HG03378 (cell line): ENCODE measurements around the gene MLC1.
"Not testable (repeated sequence)": the region's sequence is repeated elsewhere in the genome, so short reads cannot be mapped to it uniquely, and the experiment has no call there.

Experiments
- ATAC-seq: cut with Tn5 transposase; IDR thresholded peaks from one replicate; pipeline ENCODE4 v1.9.1; 2021; ENCODE audit warnings: mild to moderate bottlenecking, moderate library complexity; ENCODE audit not compliant: unreplicated experiment

Gene MLC1

DNA sequence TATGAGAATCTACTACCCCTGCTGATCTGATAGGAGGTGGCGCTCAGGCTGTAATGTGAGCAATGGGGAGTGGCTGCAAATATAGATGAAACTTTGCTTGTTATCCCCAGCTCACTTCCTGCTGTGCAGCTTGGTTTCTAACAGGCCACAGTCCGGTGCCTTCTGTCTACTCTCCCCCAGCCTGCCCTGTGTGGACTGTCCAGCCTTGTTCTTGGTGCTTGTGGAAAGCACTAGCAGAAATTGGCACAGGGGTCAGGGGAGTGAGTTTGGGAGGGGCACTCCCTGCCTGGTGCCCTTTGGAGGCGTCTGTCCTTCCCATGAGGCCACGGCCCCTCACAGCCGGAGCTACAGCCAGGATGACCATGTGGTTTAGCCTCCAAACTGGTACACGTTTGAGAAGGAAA lies 18.9 kb upstream of the MLC1 start:
- ATAC-seq, result no peak

GRCh38 chr22:50102946-50103345 lies 17.7 kb upstream of the MLC1 start:
- no peak for ATAC-seq

DNA sequence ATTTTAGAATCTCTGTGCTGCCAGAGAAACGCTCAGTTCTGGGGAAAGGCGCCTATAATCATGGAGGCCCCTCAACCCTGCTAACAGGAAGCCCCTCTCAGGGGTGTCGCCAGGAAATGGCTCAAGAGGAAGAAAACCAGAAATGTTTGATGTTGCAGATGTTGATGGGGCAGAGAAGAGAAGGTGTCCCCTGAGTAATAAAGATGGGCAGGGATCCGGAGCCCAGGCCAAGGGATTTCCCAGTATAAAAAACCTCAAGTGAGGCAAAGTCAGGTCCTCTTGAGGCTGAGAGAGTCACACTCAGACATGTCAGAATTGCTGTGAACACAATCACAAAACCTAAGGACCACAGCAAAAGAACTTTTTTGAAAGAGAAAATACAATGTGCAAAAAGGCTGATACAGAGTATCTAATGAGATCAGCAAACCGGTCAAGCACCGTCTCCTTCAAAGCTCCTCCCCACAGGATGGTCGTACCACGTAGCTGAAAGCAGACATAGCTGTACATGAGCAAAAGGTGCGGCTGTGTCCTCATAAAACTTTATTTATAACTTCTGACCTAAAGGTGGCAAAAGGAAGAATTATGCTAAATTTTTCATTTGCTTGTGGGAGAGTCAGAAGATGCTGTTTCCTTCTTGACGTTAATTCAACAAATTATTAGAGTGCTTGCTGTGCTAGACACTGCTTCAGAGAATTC lies 16.8 kb upstream of the MLC1 start:
- ATAC-seq, result no peak

DNA sequence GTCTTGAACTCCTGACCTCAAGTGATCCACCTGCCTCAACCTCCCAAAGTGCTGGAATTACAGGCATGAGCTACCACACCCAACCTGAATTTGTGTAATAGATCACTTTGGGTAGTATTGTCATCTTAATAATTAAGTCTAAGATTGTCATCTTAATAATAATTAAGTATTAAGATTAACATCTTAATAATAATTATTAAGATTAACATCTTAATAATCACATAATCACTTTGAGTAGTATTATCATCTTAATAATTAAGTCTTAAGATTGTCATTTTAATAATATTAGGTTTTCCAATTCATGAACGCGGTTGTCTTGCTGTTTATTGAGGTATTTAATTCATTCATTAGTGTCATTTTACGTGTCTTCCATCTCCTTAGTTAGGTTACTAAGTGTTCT lies 12.8 kb upstream of the MLC1 start:
- ATAC-seq, result no peak

DNA sequence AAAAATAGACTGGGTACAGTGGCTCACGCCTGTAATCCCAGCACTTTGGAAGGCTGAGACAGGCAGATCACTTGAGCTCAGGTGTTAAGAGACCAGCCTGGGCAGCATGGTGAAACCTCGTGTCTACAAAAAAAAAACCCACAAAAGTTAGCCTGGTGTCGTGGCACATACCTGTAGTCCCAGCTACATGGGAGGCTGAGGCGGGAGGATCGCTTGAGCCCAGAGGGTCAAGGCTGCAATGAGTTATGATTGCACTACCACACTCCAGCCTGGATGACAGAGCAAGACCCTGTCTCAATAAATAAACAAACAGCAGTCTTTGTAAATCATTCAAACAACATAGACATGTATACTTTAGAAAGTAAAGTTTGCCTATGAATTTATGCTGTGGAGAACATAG lies 7.1 kb upstream of the MLC1 start:
- no peak for ATAC-seq

- ATAC-seq, result no peak
Measured at GRCh38 chr22:50091092-50091768, 6.0 kb upstream of the MLC1 start.

DNA sequence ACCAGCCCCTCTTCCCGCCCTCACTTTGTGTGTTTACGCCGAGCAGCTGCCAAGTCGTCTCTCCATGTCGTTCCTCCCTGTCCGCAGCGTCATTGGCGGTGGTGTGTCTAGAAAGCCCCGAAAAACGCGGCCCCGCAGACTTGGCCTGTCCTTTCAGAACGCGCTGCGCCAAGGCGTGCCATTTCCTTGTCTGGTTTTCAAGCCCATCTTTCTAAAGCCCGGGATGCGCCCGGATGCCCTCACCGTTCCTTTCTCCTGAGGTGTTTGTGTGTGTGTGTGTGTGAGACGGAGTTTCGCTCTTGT lies 5.1 kb upstream of the MLC1 start:
- no peak for ATAC-seq

DNA sequence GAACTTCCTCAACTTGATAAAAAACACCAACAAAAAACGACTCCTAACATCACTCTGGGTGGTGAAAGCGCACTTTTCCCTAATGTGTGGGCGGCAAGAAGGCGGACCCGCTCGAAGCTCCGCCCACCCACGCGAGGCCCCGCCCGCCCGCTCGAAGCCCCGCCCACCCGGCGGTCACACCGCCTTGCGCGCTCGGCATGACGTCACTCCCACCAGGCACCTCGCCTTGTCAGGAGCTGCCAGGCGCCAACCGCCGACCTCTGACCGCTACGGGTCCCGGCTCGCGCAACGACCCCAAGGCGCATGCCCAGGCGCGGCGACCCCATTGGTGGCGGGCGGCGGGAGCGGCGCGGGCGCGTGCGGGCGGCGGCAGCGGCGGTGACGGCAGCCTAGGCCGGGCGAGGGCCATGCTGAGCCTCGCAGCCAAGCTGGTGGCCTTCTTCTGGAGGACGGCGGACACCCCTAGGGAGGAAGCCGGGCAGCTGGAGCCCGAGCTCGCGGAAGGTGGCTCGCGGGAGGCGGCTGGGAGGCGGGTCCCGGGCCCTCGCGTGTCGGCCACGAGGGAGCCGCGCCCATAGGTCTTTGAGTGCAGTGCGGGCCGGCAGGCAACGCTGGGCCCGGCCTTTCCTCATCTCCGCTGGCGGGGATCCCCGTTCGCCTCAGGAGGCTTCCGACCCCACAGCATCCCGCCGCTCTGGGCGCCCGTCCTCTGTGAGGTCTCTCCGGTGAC lies 4.6 kb upstream of the MLC1 start, which contains the start of gene MOV10L1:
MOV10L1 (plus strand) TSS at position 325 of the 730 bp plus-strand sequence; CDS start at position 408, 83 bp downstream.
- ATAC-seq, result no peak

DNA sequence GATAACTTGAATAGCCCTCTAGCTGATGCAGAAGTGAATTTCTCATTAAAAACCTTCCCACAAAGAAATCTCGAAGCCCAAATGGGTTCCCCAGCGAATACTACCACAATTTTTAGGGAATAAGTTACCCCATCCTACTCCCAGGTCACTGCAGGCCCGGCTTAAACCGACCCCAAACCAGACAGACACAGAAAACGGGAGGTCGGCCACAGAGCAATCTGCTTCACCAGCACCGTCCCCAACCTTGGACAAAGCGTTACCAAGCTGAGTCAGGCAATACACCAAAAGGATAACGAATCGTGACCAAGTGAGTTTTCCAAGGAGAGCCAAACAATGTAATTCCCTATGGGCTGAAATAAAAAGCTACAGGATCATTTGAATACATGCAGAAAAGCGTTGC lies 4.0 kb upstream of the MLC1 start:
- ATAC-seq, result no peak

- no peak for ATAC-seq
Measured at GRCh38 chr22:50088096-50088495, 2.9 kb upstream of the MLC1 start.

GRCh38 chr22:50087646-50088045 lies 2.4 kb upstream of the MLC1 start:
- ATAC-seq, result no peak

GRCh38 chr22:50086975-50087374 lies 1.7 kb upstream of the MLC1 start:
- not testable (repeated sequence) for ATAC-seq

- ATAC-seq, result no peak
Measured at GRCh38 chr22:50086526-50086925, 1.3 kb upstream of the MLC1 start.

DNA sequence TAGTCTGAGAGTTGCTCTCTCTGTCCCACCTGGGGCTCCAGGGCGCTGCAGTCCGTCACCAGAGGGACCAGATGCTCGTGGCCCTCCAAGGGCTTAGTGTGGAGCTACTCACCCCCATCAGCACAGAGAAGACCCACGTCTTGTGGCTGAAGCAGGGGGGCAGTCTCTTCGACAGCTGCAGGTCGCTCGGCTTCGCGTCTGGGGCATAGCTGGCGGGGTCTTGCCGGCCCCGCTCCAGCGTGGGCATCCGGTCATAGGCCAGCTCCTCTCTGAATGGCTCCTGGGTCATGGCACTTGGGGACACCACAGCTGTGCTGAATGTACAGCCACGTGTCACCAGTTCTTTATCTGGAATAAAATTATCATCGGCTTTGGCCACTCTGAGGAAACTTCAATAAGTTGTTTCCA lies 608 bp downstream of the MLC1 start:
- no peak for ATAC-seq

DNA sequence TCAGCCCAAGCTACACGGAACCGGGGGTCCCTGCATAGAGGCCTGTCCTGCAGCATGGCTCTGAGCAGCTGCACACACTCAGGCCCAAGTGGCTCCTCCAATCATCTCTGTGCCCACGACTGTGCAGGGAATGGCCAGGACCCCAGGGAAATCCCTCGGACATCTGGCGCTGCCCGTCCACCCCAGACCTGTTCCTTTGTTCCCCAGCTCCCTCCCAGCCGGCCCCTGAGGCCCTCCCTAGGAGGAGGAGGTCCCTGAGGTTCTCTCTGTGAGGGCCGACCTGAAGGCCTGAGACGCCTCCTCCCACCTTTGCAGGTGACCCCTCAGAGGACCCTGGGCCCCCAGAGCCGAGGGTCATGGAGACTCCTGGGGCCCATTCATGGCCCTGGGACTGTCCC lies 1.1 kb downstream of the MLC1 start:
- ATAC-seq, result no peak

- no peak for ATAC-seq
Measured at GRCh38 chr22:50083462-50084079, 1.7 kb downstream of the MLC1 start.

- ATAC-seq, result no peak
Measured at GRCh38 chr22:50082961-50083461, 2.2 kb downstream of the MLC1 start.

DNA sequence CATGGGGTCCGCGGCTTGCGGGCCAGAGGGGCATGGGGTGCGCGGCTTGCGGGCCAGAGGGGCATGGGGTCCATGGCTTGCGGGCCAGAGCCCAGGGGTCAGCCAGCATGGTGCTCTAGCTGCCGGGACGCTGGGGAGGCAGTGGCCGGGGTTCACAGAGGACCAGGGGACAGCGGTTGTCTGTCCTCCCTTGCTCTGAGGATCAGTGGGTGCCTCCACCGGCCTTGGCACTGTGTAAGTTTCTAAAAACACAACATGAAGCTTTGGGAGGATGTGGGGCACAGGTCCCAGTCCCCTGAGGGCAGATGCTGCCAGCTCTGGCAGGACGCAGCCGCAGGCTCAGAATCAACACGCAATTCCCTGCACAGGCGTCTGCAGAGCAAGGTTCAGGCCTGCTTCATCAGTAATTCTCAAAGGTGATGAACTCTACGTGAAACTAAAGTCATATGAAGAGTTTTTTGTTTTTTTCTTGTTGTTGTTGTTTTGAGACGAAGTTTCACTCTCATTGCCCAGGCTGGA lies 3.0 kb downstream of the MLC1 start:
- no peak for ATAC-seq

GRCh38 chr22:50081426-50082196 lies 3.6 kb downstream of the MLC1 start:
- ATAC-seq, result no peak

DNA sequence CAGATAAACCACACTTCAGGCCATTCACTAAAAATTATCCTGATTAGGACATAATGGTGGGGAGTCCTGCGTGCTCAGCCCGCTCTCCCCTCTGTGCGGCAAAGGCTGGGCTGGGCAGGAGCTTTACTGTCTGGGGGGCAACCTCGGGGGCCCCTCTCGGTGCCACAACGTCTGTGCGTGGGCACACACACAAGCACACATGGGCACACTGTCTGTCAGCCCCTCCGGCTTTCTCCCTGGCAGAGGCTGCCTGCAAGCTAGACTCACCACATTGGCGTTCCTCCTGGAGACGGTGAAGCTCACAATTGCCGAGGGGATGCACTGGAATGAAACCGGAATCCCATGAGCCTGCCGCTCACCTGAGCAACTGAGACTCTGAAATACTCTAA lies 5.2 kb downstream of the MLC1 start:
- ATAC-seq, result no peak

- no peak for ATAC-seq
Measured at GRCh38 chr22:50078761-50079160, 6.5 kb downstream of the MLC1 start.
